Measurements from ENCODE around the gene AIP.
"Not testable (repeated sequence)": the region's sequence is repeated elsewhere in the genome, so short reads cannot be mapped to it uniquely, and the experiment has no call there.

Gene AIP

GRCh38 chr11:67507864-67508485 is 25.1 kb downstream of the AIP start, which contains the start of gene CDK2AP2:
CDK2AP2 (minus strand) TSS chr11:67508162; CDS start chr11:67508082, 80 bp downstream.
- Histone ChIP-seq H3K27me3 (ENCODE audit: insufficient read depth, low read depth, severe bottlenecking) (no peaks in the 10 kb centered on the region), H3K9me3 (ENCODE audit: severe bottlenecking) (no peaks in the 10 kb centered on the region), H3K4me3 (ENCODE audit: low read depth, low read length) (peak within 1 kb of the TSS; percentile 51), H3K27ac (peak within 1 kb of the TSS; percentile 91), H3K36me3 (peaks cover 12% of the 10 kb centered on the region)
- peak; percentile 100 for DNase-seq
- no peak for TF ChIP-seq CTCF (IDR thresholded peaks at IDR 0.05; ENCODE audit: low read depth, low read length)

GRCh38 chr11:67508486-67509121 is 25.8 kb downstream of the AIP start:
- peak; percentile 98 for DNase-seq
- peak overlapping the region; percentile 91 for H3K27ac ChIP-seq
- H3K9me3 ChIP-seq (ENCODE audit: severe bottlenecking): no peaks in the 10 kb centered on the region
- H3K4me3 ChIP-seq (ENCODE audit: low read depth, low read length): peak overlapping the region; percentile 51
- no peak for TF ChIP-seq CTCF (IDR thresholded peaks at IDR 0.05; ENCODE audit: low read depth, low read length)
- no peaks in the 10 kb centered on the region for H3K27me3 ChIP-seq (ENCODE audit: insufficient read depth, low read depth, severe bottlenecking)
- peaks cover 11% of the 10 kb centered on the region for H3K36me3 ChIP-seq

- H3K27ac ChIP-seq: no peak overlapping the region
- no peak for TF ChIP-seq CTCF (IDR thresholded peaks at IDR 0.05; ENCODE audit: low read depth, low read length)
- H3K9me3 ChIP-seq (ENCODE audit: severe bottlenecking): no peaks in the 10 kb centered on the region
- no peaks in the 10 kb centered on the region for H3K27me3 ChIP-seq (ENCODE audit: insufficient read depth, low read depth, severe bottlenecking)
- no peak for DNase-seq
- H3K36me3 ChIP-seq: peaks cover 11% of the 10 kb centered on the region
- H3K4me3 ChIP-seq (ENCODE audit: low read depth, low read length): no peak overlapping the region
Observed at GRCh38 chr11:67510023-67510345, 27.2 kb downstream of the AIP start.

GRCh38 chr11:67511558-67511957 is 28.7 kb downstream of the AIP start:
- not testable (repeated sequence) for DNase-seq; H3K4me3 ChIP-seq (ENCODE audit: low read depth, low read length); H3K27ac ChIP-seq; H3K27me3 ChIP-seq (ENCODE audit: insufficient read depth, low read depth, severe bottlenecking); H3K36me3 ChIP-seq; H3K9me3 ChIP-seq (ENCODE audit: severe bottlenecking)

- Histone ChIP-seq H3K36me3 (no peaks in the 10 kb centered on the region), H3K4me3 (ENCODE audit: low read depth, low read length) (no peak overlapping the region), H3K27me3 (ENCODE audit: insufficient read depth, low read depth, severe bottlenecking) (no peaks in the 10 kb centered on the region), H3K27ac (no peak overlapping the region), H3K9me3 (ENCODE audit: severe bottlenecking) (no peaks in the 10 kb centered on the region)
- DNase-seq: no peak
- no peak for TF ChIP-seq CTCF (IDR thresholded peaks at IDR 0.05; ENCODE audit: low read depth, low read length)
Observed at GRCh38 chr11:67514116-67514515, 31.3 kb downstream of the AIP start.

GRCh38 chr11:67516806-67517205 is 34.0 kb downstream of the AIP start:
- TF ChIP-seq CTCF (IDR thresholded peaks at IDR 0.05; ENCODE audit: low read depth, low read length): no peak
- DNase-seq: no peak
- no peaks in the 10 kb centered on the region for H3K27me3 ChIP-seq (ENCODE audit: insufficient read depth, low read depth, severe bottlenecking)

More at GRCh38 chr11:67516806-67517205, 34.0 kb downstream of the AIP start:
- H3K27ac ChIP-seq: no peak overlapping the region
- no peaks in the 10 kb centered on the region for H3K9me3 ChIP-seq (ENCODE audit: severe bottlenecking)
- no peak overlapping the region for H3K4me3 ChIP-seq (ENCODE audit: low read depth, low read length)
- no peaks in the 10 kb centered on the region for H3K36me3 ChIP-seq

Data from WERI-Rb-1 (cell line).